Measurements from ENCODE around the gene CCSAP. TPM values are rescaled to one million over a fixed set of nuclear protein-coding genes. Genes with fewer than 3 reads are reported as not detected.
A peak's percentile ranks its signal among the peaks of the same experiment; 100 is the strongest.

The CCSAP gene
- polyA plus RNA-seq, 4 donors: 8.9 to 11.9 (median 10.1) TPM

DNA sequence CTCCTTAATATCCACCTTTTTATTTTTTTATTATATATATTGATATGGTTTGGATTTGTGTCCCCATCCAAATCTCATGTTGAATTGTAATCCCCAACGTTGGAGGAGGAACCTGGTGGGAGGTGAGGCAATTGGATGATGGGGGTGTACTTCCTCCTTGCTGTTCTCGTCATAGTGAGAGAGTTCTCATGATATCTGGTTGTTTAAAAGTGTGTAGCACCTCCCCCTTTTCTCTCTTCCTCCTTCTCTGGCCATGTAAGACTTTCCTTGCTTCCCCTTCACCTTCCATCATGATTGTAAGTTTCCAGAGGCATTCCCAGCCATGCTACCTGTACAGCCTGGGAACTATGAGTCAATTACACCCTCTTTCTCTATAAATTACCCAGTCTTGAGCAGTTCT, 22.7 kb upstream of the CCSAP start:
- DNase-seq (ENCODE audit: low read depth in 4 of 4, low spot score in 3 of 4): no peak

DNA sequence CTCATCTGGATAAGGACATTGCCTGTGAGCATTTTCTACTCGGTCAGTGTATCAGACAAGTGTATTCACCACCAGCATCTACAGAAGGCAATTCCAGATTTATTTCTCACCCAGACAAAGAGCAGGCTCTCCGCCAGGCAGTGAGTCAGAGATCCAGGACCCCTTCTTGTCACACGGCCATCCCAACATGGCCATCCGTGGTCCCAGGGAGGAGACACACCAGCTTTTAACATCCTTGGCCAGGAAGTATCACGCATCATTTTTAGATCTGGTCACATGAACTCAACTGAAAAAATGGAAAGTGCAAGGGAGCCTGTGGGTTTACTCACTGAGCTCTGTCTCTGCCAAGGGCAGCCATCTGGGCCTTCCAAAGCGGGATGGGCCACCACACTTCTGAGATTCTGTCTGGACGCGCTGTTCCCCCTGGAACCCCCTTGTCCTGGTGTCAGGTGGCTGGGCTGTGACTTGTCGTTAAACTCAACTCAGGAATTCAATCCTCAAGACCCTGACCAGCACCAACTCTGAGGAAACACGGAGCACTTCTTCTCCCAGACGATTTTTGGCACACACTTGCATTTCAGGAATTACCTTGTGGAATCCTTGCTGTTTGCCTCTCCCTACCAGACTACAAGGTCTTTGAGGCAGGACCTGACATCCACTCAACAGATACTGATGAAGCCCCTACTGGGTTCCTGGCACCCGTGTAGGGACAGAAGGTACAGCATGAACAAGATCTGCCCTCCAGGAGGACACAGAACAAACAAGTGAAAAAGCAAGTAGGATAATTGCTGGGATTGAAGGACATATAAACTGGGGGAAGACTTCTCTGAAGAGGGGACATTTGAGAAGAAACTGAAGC, 21.6 kb upstream of the CCSAP start:
- no peak for DNase-seq (ENCODE audit: low read depth in 4 of 4, low spot score in 3 of 4)

- DNase-seq (ENCODE audit: low read depth in 4 of 4, low spot score in 3 of 4): no peak
Observed at GRCh38 chr1:229363723-229364122, 20.9 kb upstream of the CCSAP start.

DNA sequence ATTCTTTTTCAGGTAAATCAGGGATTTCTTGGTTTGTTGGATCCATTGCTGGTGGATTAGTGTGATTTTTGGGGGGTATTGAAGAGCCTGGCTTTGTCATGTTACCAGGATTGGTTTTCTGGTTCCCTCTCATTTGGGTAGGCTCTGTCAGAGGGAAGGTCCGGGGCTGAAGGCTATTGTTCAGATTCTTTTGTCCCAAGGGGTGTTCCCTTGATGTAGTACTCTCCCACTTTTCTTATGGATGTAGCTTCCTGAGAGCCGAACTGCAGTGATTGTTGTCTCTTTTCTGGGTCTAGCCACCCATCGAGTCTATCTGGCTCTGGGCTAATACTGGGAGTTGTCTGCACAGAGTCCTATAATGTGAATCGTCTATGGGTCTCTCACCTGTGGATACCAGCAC, 17.6 kb upstream of the CCSAP start:
- DNase-seq (ENCODE audit: low read depth in 4 of 4, low spot score in 3 of 4): no peak

DNA sequence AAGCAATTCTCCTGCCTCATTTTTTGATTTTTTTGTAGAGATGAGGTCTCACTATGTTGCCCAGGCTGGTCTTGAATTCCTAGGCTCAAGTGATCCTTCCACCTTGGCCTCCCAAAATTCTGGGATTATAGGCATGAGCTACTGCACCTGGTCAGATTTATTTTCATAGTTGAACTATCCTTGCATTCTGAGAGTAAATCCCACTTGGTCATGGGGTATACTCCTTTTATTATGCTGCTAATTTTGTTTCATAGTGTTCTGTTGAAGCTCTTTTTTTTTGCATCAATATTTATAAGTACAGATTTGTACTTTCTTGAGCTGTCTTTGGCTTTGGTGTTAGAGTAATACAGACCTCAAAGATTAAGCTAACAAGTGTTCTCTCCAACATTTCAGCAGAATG, 12.8 kb upstream of the CCSAP start:
- DNase-seq (ENCODE audit: low read depth in 4 of 4, low spot score in 3 of 4): no peak

GRCh38 chr1:229354226-229354625, 11.4 kb upstream of the CCSAP start:
- DNase-seq (ENCODE audit: low read depth in 4 of 4, low spot score in 3 of 4): no peak

DNA sequence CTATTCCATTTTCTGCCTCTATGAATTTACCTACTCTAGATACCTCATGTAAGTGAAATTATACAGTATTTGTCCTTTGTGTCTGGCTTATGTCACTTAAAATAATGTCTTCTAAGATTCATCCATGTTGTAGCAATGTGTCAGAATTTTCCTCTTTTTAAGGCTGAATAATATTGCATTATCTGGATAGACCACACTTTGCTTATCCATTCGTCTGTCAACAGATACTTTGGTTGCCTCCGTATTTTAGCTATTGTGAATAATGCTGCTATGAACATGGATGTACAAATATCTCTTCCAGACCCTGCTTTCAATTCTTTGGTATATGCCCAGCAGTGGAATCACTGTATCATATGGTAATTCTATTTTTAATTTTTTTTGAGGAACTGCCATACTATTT, 10.1 kb upstream of the CCSAP start:
- no peak for DNase-seq (ENCODE audit: low read depth in 4 of 4, low spot score in 3 of 4)

GRCh38 chr1:229349463-229350385, 6.9 kb upstream of the CCSAP start:
- no peak for DNase-seq (ENCODE audit: low read depth in 4 of 4, low spot score in 3 of 4)

GRCh38 chr1:229347528-229347927, 4.7 kb upstream of the CCSAP start:
- no peak for DNase-seq (ENCODE audit: low read depth in 4 of 4, low spot score in 3 of 4)

DNA sequence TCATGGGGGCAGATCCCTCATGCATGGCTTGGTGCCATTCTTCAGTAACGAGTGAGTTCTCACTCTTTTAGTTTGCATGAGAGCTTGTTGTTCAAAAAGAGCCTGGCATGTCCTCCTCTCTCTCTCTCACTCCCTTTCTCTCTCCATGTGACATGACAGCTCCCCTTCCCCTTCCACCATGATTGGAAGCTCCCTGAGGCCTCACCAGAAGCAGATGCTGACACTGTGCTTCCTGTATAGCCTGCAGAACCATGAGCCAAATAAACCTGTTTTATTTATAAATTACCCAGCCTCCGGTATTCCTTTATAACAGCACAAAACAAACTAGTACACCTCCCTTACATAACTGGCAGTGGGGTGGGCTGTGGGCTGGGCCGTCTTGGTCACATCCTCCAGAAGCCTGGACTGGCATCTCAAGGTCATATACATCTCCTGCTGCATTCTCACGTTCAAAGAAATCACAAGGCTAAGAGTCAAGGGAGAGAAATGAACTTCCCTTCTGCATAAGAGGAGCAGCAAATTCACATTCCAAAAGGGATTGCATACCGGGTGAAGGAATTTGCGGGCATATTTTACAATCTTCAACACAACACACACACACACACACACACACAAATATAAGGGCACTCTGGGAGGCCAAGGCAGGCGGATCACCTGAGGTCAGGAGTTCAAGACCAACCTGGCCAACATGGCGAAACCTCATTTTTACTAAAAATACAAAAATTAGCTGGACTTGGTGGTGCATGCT, 2.3 kb upstream of the CCSAP start:
- no peak for DNase-seq (ENCODE audit: low read depth in 4 of 4, low spot score in 3 of 4)

DNA sequence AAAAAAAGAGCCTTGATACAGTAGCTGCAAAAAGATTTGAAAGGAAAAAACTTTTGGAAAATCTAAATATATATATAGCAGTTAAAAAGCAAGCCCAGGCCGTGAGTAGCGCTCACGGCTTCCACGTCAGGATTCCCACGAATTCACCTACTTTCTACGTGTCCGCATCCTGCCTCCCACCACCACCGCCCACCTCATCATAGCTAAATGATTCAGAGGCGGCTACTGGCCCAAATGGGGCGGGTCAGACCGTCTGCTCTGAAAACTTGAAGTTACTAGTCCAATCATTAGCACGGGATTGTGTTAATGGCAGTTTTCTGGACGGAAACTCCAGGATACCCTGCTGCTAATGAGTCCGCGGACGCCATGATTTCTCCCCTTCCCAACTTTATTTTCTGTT, 1.3 kb upstream of the CCSAP start:
- DNase-seq (ENCODE audit: low read depth in 4 of 4, low spot score in 3 of 4): no peak

DNA sequence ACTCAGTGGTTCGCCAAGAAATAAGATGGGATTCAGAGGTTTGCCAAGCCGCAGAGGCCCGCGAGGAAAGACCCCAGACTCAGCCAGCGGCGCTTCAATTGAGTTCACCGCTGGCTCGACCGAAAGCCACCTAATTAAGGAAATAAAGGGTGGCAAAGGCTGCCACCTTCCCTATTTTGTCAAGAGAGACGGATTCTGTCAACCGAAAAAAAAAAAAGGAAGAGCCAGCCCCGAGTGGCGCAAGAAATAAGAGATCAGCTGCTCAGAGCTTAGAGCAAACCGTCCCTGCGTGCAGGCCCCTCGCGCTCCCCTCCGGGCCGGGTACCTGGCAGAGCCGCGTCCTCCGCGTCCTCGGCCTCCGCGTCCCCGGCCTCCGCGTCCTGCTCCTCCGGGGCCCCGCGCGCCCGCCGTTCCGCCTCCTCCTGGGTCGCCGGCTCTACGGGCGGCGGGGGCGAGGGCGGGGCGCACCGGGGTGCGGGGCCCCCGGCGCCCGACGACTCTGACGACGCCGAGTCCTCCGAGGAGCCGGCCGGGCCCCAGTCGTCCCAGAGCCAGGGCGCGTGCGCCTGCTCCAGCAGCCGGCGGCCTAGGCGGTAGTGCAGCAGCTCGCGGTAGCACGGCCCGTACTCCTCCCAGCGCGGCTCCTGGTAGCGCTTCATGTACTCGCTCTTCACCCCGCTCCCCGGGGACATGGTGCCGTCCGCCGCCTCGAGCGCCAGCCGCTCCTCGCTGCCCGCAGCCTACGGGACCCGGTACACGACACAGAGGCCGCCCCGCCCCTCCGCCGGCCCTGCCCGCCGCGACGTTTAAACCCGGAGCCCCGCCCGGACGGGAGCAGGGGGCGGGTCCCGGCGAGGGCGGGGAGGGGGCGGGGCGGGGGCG, 832 bp downstream of the CCSAP start:
- DNase-seq (ENCODE audit: low read depth in 4 of 4, low spot score in 3 of 4): peak in 3 of 4 donors; percentile 64 to 74 (median 71)

- DNase-seq (ENCODE audit: low read depth in 4 of 4, low spot score in 3 of 4): no peak
Observed at GRCh38 chr1:229340496-229340895, 2.4 kb downstream of the CCSAP start.

GRCh38 chr1:229339520-229339919, 3.3 kb downstream of the CCSAP start:
- DNase-seq (ENCODE audit: low read depth in 4 of 4, low spot score in 3 of 4): no peak

DNA sequence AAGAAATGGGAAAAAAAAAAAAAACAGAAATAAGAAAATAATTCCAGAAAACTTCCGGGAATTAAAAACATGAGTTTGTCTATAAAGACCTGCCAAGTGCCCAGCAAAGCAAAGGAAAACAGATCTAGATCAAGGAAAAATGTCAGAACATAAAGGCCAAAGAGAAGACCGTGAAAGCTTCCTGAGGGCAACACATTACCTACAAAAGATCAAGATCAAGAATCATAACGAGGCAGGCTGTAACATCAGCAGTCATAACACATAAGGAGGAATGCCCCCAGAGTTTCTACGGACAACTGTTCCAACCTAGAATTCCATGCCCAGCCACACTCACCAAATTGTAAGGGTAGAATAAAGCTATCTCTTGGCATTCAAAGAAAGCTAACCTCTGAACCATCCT, 3.8 kb downstream of the CCSAP start:
- no peak for DNase-seq (ENCODE audit: low read depth in 4 of 4, low spot score in 3 of 4)

DNA sequence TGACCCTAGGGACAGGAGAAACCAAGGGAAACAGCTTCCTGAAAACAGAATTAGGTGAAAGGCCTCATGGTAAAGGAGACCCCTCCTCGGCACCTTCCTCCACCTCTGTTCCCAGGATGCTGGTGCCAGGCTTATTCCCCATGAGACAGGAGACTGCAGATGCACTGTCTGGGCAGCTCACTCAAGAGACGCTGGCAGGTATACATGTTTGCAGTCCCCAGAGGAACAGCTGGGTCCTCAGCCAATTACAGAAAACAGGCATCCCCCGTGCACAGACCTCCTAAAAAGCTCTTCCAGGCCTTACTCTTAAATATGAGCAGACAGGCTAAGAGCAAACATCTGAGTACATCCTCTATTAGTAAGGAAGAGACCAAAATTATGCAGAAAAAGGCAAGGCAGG, 6.5 kb downstream of the CCSAP start:
- DNase-seq (ENCODE audit: low read depth in 4 of 4, low spot score in 3 of 4): no peak

DNA sequence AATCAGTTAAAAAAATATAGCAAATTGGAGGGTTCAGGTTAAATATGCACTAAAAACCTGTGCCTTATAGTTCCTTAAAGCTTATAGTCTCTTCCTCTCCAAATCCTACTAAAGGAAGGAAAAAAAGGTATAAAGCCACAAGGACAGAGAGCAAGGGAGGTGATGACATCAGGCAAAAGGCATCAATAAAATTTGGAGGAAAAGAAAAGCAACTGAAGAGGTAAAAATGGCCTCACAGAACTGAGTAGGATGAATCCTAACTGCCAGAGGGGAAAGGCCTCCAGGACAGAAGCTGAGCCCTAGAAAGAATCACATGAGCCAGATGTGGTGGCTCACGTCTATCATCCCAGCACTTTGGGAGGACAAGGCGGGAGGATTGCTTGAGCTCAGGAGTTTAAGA, 8.1 kb downstream of the CCSAP start:
- DNase-seq (ENCODE audit: low read depth in 4 of 4, low spot score in 3 of 4): no peak

- no peak for DNase-seq (ENCODE audit: low read depth in 4 of 4, low spot score in 3 of 4)
Observed at GRCh38 chr1:229334269-229334668, 8.6 kb downstream of the CCSAP start.

DNA sequence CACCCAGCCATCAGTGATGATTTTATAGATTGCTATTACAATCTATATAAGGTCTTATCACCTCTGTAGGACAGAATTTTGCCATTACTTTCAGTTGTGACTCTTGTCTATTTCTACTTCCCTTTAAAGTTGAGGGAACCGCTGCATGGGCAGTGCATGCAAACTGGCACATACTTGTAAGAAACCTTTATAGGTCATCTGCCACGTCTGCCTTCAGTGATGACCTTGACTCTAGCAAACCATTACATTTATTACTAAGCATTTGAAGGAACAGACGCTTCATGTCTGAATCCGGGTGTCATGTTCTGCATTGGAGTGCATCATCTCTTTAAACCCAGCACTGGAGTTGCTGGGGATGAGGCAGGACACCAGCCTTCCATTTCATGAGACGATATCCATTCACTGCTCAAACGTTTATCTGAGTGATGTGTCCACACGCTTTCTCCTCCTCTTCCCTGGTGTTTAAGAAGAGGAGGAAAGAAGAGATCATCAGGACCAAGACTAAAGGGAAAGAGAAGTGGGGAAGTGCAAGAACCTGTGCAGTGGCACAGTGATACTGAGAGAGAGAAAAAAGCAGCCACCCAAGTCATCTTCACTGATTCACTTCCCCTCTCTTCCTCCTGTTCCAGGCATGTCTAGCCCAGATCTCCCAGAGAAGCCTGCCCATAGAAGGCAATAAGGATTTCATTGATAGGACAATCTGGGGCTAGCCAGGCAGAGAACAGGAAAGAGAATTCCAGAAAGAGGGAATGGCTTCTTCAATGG, 14.1 kb downstream of the CCSAP start:
- no peak for DNase-seq (ENCODE audit: low read depth in 4 of 4, low spot score in 3 of 4)
